Panc1 (cell line): Measurements from ENCODE around the gene HKDC1. TPM values are rescaled to one million over a fixed set of nuclear protein-coding genes. Genes with fewer than 3 reads are reported as not detected.

Source experiments
- ATAC-seq: fragments of 200-7000 bp; cut with Tn5 transposase; 2 replicates; pipeline ENCODE4 v1.9.1; 2020; ENCODE audit warnings: mild to moderate bottlenecking, moderate library complexity
- BruUV-seq: library from RNA; stranded (reverse); fragments of 400-500 nt; replicated peaks from 2 replicates; lab custom pipeline; 2021; lab: Mats Ljungman, UMichigan
- CTCF ChIA-PET: fragments of 300-600 bp; sonication (Branson Sonifier 250); formaldehyde crosslinking; loops from one replicate; lab custom pipeline; 2022; ENCODE audit warnings: antibody characterized with exemption; lab: Charles Lee
- POLR2A ChIA-PET: fragments of 300-600 bp; sonication (Branson Sonifier 250); formaldehyde crosslinking; loops from one replicate; lab custom pipeline; 2022; ENCODE audit warnings: antibody characterized with exemption; lab: Charles Lee
- DNase-seq: peaks from one replicate; pipeline ENCODE4 v3.0.0-alpha.2; 2010; ENCODE audit warnings: low read depth, low spot score
- H3K27ac ChIP-seq: 2 replicates; pipeline ENCODE4 v1.5.1; 2011; ENCODE audit warnings: mild to moderate bottlenecking, low read length, inconsistent platforms
- H3K27me3 ChIP-seq: fragments of 200-500 bp; sonication (Bioruptor generic); 2 replicates; pipeline ENCODE4 v1.6.0; 2014; ENCODE audit warnings: low read length, inconsistent platforms; ENCODE audit not compliant: control insufficient read depth, insufficient read depth
- H3K36me3 ChIP-seq: fragments of 200-500 bp; sonication (Bioruptor generic); 2 replicates; pipeline ENCODE4 v1.5.1; 2014; ENCODE audit warnings: inconsistent platforms, mild to moderate bottlenecking, low read length, moderate library complexity; ENCODE audit not compliant: control insufficient read depth, insufficient read depth
- H3K4me1 ChIP-seq: 2 replicates; pipeline ENCODE4 v1.5.1; 2011; ENCODE audit warnings: inconsistent platforms, mild to moderate bottlenecking, low read length, moderate library complexity; ENCODE audit not compliant: control insufficient read depth, insufficient read depth
- H3K4me3 ChIP-seq, 2 experiments: 2 replicates each; pipeline ENCODE4 v1.5.1; 2011 to 2012; ENCODE audit warnings: low read depth in 2 of 2, low read length in 2 of 2, mild to moderate bottlenecking in 2 of 2, inconsistent platforms in 1 of 2, moderate library complexity in 1 of 2
- H3K9me3 ChIP-seq: fragments of 200-500 bp; sonication (Bioruptor generic); 2 replicates; pipeline ENCODE4 v1.5.1; 2014; ENCODE audit warnings: low read depth, mild to moderate bottlenecking, inconsistent platforms, low read length, moderate library complexity; ENCODE audit not compliant: control insufficient read depth, insufficient read depth
- POLR2AphosphoS5 ChIP-seq: IDR thresholded peaks from 2 replicates; pipeline ENCODE4 v1.6.1; 2012; ENCODE audit warnings: mild to moderate bottlenecking, low read depth, low read length, moderate library complexity
- SIN3A ChIP-seq: IDR thresholded peaks from 2 replicates; pipeline ENCODE4 v1.6.1; 2012; ENCODE audit warnings: low read depth, mild to moderate bottlenecking, low read length, moderate library complexity, borderline replicate concordance; ENCODE audit not compliant: insufficient read depth
- TCF7L2 ChIP-seq: IDR thresholded peaks from 2 replicates; pipeline ENCODE4 v1.6.1; 2011; ENCODE audit warnings: mild to moderate bottlenecking, low read depth, low read length, inconsistent platforms
- in situ Hi-C: cut with HindIII; loops from 2 replicates; pipeline ENCODE4 v1.10.0; 2016; ENCODE audit warnings: low sequenced_read_pairs, low pct_unique_long_range_greater_than_20kb
- intact Hi-C: fragments of 100-400 bp; cut with micrococcal nuclease; formaldehyde crosslinking; loops from one replicate; pipeline ENCODE4 v1.10.0; 2022; ENCODE audit not compliant: unreplicated experiment
- total RNA-seq: library from RNA; stranded (reverse); gene quantifications from one replicate; pipeline ENCODE4 v1.2.1, GENCODE V29; 2021; ENCODE audit not compliant: unreplicated experiment
- TF ChIP-seq, protein P1 (sequence below): fragments of 450-650 bp; IDR thresholded peaks from 2 replicates; pipeline ENCODE4 v1.5.1; 2017; ENCODE audit warnings: mild to moderate bottlenecking
- TF ChIP-seq, protein P2 (sequence below), 2 experiments: IDR thresholded peaks; 2 replicates each; pipeline ENCODE4 v1.6.1; 2011 to 2012; ENCODE audit warnings: low read depth in 2 of 2, control low read depth in 1 of 2, low read length in 1 of 2, mild to moderate bottlenecking in 1 of 2, moderate library complexity in 1 of 2; ENCODE audit not compliant: insufficient read depth in 1 of 2

The HKDC1 gene
- total RNA-seq, 1 experiment from 2014 or later: 1.1 TPM

DNA sequence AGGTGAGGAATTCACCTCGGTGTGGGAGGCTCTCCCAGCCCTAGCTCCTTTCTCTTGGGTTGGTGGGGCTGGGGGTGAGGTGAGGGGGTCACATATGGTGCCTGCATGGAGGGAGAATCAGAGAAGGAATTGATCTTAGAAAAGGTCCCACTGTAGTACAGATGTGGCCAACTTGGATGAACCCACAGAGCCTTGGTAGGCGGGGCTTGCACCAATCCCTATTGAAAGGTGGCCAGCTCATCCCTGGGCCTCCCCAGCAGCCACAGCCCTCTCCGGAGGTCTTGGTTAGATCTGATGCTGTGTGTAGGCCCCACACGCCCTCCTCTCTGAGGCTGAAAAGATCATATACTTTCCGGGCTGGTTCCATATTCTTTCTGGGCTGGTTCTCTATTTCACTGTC lies 19.0 kb downstream of the HKDC1 start:
- no peak overlapping the region for H3K27ac ChIP-seq
- ChIA-PET CTCF (interaction anchor here (0.6 to 0.8 kb wide), 6 partner anchors 13 to 275 kb away, joined by 3 to 12 read pairs (median 4); no protein-coding TSS in a partner anchor), POLR2A (interaction anchor here (0.8 kb wide), 1 partner anchor 60 kb away, joined by 3 read pairs; no protein-coding TSS in a partner anchor)
- in situ Hi-C loops (no loop called here), intact Hi-C loops (loop anchor here (5.0 to 10.0 kb wide), 2 partner anchors 88 to 396 kb away; partner anchors contain the start of gene FAM241B)
- H3K4me3 ChIP-seq: no peak overlapping the region
- no peaks in the 10 kb centered on the region for H3K4me1 ChIP-seq
- no peaks in the 10 kb centered on the region for H3K27me3 ChIP-seq
- TF ChIP-seq, protein P1, sequence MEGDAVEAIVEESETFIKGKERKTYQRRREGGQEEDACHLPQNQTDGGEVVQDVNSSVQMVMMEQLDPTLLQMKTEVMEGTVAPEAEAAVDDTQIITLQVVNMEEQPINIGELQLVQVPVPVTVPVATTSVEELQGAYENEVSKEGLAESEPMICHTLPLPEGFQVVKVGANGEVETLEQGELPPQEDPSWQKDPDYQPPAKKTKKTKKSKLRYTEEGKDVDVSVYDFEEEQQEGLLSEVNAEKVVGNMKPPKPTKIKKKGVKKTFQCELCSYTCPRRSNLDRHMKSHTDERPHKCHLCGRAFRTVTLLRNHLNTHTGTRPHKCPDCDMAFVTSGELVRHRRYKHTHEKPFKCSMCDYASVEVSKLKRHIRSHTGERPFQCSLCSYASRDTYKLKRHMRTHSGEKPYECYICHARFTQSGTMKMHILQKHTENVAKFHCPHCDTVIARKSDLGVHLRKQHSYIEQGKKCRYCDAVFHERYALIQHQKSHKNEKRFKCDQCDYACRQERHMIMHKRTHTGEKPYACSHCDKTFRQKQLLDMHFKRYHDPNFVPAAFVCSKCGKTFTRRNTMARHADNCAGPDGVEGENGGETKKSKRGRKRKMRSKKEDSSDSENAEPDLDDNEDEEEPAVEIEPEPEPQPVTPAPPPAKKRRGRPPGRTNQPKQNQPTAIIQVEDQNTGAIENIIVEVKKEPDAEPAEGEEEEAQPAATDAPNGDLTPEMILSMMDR: no peak
- no peak for TF ChIP-seq POLR2AphosphoS5
- no peak for TF ChIP-seq TCF7L2
- TF ChIP-seq, protein P2, sequence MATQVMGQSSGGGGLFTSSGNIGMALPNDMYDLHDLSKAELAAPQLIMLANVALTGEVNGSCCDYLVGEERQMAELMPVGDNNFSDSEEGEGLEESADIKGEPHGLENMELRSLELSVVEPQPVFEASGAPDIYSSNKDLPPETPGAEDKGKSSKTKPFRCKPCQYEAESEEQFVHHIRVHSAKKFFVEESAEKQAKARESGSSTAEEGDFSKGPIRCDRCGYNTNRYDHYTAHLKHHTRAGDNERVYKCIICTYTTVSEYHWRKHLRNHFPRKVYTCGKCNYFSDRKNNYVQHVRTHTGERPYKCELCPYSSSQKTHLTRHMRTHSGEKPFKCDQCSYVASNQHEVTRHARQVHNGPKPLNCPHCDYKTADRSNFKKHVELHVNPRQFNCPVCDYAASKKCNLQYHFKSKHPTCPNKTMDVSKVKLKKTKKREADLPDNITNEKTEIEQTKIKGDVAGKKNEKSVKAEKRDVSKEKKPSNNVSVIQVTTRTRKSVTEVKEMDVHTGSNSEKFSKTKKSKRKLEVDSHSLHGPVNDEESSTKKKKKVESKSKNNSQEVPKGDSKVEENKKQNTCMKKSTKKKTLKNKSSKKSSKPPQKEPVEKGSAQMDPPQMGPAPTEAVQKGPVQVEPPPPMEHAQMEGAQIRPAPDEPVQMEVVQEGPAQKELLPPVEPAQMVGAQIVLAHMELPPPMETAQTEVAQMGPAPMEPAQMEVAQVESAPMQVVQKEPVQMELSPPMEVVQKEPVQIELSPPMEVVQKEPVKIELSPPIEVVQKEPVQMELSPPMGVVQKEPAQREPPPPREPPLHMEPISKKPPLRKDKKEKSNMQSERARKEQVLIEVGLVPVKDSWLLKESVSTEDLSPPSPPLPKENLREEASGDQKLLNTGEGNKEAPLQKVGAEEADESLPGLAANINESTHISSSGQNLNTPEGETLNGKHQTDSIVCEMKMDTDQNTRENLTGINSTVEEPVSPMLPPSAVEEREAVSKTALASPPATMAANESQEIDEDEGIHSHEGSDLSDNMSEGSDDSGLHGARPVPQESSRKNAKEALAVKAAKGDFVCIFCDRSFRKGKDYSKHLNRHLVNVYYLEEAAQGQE (IDR thresholded peaks at IDR 0.05; ENCODE audit: insufficient read depth in 1 of 2, low read depth in 2 of 2, low read length in 1 of 2): no peak
- TF ChIP-seq SIN3A: no peak
- ATAC-seq: no peak
- H3K36me3 ChIP-seq: no peaks in the 10 kb centered on the region
- no peaks in the 10 kb centered on the region for H3K9me3 ChIP-seq
- DNase-seq: no peak
- BruUV-seq: no TSS peak

DNA sequence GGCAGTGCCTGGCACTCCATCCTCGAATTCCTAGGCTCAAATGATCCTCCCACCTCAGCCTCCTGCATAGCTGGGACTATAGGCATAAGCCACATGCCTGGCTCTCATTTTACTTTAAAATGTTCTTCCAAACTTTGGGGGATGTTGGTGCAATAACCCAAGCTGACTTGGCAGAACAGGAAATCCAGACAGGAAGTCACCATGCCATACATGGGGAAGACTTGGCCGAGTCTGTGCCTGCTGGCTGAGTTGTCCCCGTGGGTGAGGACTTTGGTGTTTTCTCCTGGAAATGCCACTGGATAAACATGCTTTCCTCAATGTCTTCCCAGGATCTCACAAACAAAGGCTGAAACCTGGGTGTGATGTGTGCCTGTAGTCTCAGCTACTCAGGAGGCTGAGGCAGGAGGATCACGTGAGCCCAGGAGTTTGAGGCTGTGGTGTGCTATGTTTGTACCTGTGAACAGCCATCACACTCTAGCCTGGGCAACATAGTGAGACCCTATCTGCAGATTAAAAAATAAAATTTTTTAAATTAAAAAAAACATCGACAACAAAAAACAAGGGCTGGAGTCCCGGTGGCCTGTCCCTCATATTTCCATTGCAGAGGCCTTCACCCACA lies 19.8 kb downstream of the HKDC1 start:
- Histone ChIP-seq H3K4me3 (no peak overlapping the region), H3K27me3 (no peaks in the 10 kb centered on the region), H3K27ac (no peak overlapping the region), H3K4me1 (no peaks in the 10 kb centered on the region), H3K36me3 (no peaks in the 10 kb centered on the region), H3K9me3 (no peaks in the 10 kb centered on the region)
- intact Hi-C loops (loop anchor here (5.0 to 10.0 kb wide), 2 partner anchors 87 to 395 kb away; partner anchors contain the start of gene FAM241B), in situ Hi-C loops (no loop called here)
- ATAC-seq (no peak), DNase-seq (no peak)
- CTCF ChIA-PET: interaction anchor here (0.7 kb wide), 1 partner anchor 79 kb away, joined by 3 read pairs; no protein-coding TSS in a partner anchor
- TF ChIP-seq, protein P2 (IDR thresholded peaks at IDR 0.05; ENCODE audit: insufficient read depth in 1 of 2, low read depth in 2 of 2, low read length in 1 of 2): no peak
- TF ChIP-seq, protein P1: no peak
- TF ChIP-seq SIN3A (no peak), POLR2AphosphoS5 (no peak), TCF7L2 (no peak)
- POLR2A ChIA-PET: interaction anchor here (0.8 kb wide), 1 partner anchor 59 kb away, joined by 3 read pairs; no protein-coding TSS in a partner anchor
- no TSS peak for BruUV-seq
